PFSK-1 (cell line): Measurements from ENCODE around the gene FAM118B.

Experiments
- POLR2AphosphoS5 ChIP-seq: IDR thresholded peaks from 2 replicates; pipeline ENCODE4 v1.6.1; 2012; ENCODE audit warnings: low read depth, mild to moderate bottlenecking, control low read depth, low read length, moderate library complexity
- TAF1 ChIP-seq: IDR thresholded peaks from 2 replicates; pipeline ENCODE4 v1.6.1; 2012; ENCODE audit warnings: low read length, control low read depth, borderline replicate concordance; ENCODE audit not compliant: insufficient read depth

GRCh38 chr11:126162306-126163030 lies 49.1 kb upstream of the FAM118B start:
- TF ChIP-seq POLR2AphosphoS5 (no peak), TAF1 (no peak)
